Adipocyte (in vitro differentiated cells): Measurements from ENCODE around the gene CLEC20A.

Experiments used
- DNase-seq: peaks from one replicate; pipeline ENCODE4 v3.0.0-alpha.2; 2015; ENCODE audit warnings: low read depth
- H3K27me3 ChIP-seq: replicated peaks from 2 replicates; pipeline ENCODE4 v1.7.0; 2013; ENCODE audit warnings: mild to moderate bottlenecking, low read length, moderate library complexity; ENCODE audit not compliant: control insufficient read depth, insufficient read depth
- H3K36me3 ChIP-seq: 2 replicates; pipeline ENCODE4 v1.7.0; 2013; ENCODE audit warnings: low read length, mild to moderate bottlenecking, moderate library complexity; ENCODE audit not compliant: control insufficient read depth, insufficient read depth, severe bottlenecking
- H3K4me1 ChIP-seq: 2 replicates; pipeline ENCODE4 v1.7.0; 2013; ENCODE audit warnings: mild to moderate bottlenecking, low read length, moderate library complexity; ENCODE audit not compliant: control insufficient read depth, insufficient read depth
- H3K4me3 ChIP-seq: 2 replicates; pipeline ENCODE4 v1.7.0; 2013; ENCODE audit warnings: mild to moderate bottlenecking, low read length, moderate library complexity
- H3K9ac ChIP-seq: 2 replicates; pipeline ENCODE4 v1.7.0; 2013; ENCODE audit warnings: mild to moderate bottlenecking, low read length, moderate library complexity
- H3K9me3 ChIP-seq: 2 replicates; pipeline ENCODE4 v1.7.0; 2013; ENCODE audit warnings: mild to moderate bottlenecking, low read length, moderate library complexity; ENCODE audit not compliant: control insufficient read depth

CLEC20A gene

DNA sequence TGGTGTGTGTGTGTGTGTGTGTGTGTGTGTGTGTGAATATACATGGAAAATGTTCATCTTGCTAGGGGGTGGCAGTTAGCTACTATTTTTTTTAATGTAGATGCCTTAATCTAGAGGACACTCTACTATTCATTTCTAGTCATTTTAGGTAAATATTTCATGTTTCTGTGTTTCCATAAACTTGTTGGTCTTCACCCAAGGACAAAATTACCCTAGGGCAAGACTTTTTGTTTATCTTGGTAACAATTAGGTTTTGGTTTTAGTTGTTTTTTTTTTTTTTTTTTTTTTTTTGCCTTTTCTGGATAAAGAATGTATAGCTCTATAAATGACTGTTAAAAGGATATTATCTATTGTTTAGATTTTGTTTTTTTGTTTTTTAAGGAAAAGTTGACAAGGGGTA, 32.2 kb downstream of the CLEC20A start:
- Histone ChIP-seq H3K9me3 (no peaks in the 10 kb centered on the region), H3K36me3 (peaks cover 37% of the 10 kb centered on the region), H3K4me3 (no peak overlapping the region), H3K27me3 (no peaks in the 10 kb centered on the region), H3K4me1 (peaks cover 14% of the 10 kb centered on the region), H3K9ac (no peak overlapping the region)
- peak; percentile 54 for DNase-seq

DNA sequence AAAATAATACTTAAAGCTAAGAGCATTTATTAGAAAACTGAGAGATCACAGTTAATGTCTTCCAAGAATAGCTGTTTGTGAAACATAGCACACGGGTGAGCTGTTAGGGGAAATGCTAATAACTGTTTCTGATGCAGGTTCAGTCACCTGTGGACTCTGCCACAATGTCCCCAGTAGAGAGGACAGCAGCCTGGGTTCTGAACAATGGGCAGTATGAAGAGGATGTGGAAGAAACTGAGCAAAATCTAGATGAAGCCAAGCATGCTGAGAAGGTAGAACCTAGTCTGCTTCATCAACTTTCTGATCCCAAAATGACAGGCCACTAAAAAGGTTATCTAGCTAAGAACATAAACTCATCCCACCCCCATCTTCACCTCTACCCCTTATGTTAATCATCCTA, 32.6 kb downstream of the CLEC20A start:
- no peaks in the 10 kb centered on the region for H3K9me3 ChIP-seq
- DNase-seq: peak; percentile 2
- no peak overlapping the region for H3K9ac ChIP-seq
- peaks cover 14% of the 10 kb centered on the region for H3K4me1 ChIP-seq
- H3K4me3 ChIP-seq: no peak overlapping the region
- H3K36me3 ChIP-seq: peaks cover 33% of the 10 kb centered on the region
- H3K27me3 ChIP-seq: no peaks in the 10 kb centered on the region

DNA sequence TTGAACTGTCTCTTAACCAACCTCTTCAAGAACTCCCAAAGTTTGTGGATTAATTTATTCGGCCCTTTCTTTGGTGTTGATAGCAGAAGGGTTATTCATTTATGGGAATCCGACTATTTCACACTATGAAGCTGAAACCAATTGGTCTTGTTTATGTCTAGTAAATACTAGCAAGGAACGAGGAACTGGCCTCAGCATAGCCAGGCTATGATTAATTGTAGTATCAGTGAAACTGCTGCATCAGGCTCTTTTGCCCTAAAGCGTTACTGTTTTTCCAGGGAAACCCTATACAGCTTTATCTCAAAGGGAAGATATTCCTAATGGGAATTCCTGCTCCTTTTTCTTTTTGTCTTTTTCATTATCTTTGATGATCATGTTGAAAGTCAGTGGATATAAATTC, 35.1 kb downstream of the CLEC20A start:
- Histone ChIP-seq H3K9ac (no peak overlapping the region), H3K9me3 (no peaks in the 10 kb centered on the region), H3K4me3 (no peak overlapping the region), H3K27me3 (no peaks in the 10 kb centered on the region), H3K4me1 (peaks cover 14% of the 10 kb centered on the region), H3K36me3 (peaks cover 33% of the 10 kb centered on the region)
- DNase-seq: no peak

DNA sequence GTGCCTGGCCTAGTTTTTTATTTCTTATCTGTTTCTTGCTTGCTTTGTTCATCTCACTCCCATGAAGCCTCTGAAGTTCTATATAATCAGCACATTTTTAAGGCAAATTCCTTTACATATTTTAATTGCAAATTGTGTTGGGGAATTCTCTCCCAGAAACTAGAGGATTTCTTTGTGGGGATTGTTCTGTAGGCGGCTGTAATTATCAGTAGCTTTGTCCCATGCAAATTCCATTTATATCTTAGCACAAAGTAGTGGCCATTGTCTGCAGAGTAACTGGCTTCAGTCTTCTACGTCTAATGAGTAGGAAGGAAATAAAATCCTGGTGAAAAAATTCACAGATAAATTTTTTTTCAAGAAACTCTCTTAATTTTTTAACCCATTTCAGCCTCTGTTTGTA, 35.7 kb downstream of the CLEC20A start:
- no peak for DNase-seq
- Histone ChIP-seq H3K27me3 (no peaks in the 10 kb centered on the region), H3K9ac (no peak overlapping the region), H3K9me3 (no peaks in the 10 kb centered on the region), H3K4me1 (peaks cover 14% of the 10 kb centered on the region), H3K4me3 (no peak overlapping the region), H3K36me3 (peaks cover 32% of the 10 kb centered on the region)

DNA sequence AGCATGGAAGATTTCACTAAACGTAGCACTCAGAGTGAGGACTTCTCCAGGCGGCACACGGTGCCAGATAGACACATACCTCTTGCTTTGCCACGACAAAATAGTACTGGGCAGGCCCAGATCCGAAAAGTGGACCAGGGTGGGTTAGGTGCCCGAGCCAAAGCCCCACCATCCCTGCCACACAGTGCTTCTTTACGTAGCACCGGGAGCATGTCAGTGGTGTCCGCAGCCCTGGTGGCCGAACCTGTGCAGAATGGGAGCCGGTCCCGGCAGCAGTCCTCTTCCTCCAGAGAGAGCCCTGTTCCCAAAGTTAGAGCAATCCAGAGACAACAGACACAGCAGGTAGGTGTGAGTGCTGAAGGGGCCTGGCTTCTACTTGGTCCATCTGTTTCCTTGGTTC, 38.6 kb downstream of the CLEC20A start:
- Histone ChIP-seq H3K9ac (no peak overlapping the region), H3K36me3 (peaks cover 34% of the 10 kb centered on the region), H3K4me3 (no peak overlapping the region), H3K9me3 (no peaks in the 10 kb centered on the region), H3K27me3 (no peaks in the 10 kb centered on the region), H3K4me1 (no peaks in the 10 kb centered on the region)
- no peak for DNase-seq

DNA sequence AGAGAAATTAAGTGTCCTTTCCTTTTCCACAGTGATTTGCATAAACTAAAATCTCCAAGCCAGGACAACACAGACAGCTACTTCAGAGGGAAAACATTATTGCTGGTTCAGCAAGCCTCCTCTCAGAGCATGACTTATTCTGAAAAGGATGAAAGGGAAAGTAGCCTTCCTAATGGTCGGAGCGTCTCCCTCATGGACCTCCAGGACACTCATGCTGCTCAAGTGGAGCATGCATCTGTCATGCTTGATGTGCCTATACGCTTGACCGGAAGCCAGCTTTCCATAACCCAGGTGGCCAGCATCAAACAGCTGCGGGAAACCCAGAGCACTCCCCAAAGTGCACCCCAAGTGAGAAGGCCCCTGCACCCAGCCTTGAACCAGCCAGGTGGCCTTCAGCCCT, 39.1 kb downstream of the CLEC20A start:
- H3K27me3 ChIP-seq: no peaks in the 10 kb centered on the region
- H3K9me3 ChIP-seq: no peaks in the 10 kb centered on the region
- no peaks in the 10 kb centered on the region for H3K4me1 ChIP-seq
- H3K36me3 ChIP-seq: peaks cover 40% of the 10 kb centered on the region
- H3K9ac ChIP-seq: no peak overlapping the region
- H3K4me3 ChIP-seq: no peak overlapping the region
- DNase-seq: no peak

DNA sequence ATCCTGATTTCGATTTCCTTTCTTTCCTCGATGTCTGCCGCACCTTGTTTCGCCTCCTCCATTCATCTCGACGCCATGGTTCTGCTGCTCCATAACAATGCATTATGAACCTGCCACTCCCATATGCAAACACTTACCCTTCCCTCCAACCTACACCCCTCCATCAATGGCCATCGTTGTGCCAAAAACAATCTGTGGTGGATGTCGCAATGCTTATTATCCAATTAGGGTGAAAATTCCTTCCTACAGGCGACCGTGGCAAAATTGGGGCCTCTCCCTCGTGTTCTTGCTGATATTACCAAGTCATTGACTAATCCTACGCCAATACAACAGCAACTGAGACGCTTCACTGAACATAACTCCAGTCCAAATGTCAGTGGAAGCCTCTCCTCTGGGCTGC, 40.3 kb downstream of the CLEC20A start:
- H3K27me3 ChIP-seq: no peaks in the 10 kb centered on the region

DNA sequence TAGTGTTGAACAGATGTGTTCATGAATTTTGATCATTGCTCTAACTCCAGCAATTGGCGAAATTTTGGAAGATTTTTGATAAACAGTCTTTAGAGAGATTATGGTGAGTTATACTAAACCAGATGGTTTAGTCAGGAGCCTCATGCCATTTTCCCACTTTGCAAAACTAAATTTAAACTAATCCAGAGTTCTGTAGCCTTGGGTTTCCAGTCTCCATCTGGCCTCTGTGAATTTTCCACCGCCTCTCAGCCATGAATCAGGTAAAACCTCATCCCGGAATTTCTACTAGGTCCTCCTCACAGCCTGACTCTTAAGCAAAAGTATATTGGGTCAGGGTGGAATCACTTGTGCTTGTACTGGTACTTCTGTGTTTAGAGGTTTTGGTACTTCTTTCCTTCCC, 44.8 kb downstream of the CLEC20A start:
- Histone ChIP-seq H3K36me3 (peaks cover 37% of the 10 kb centered on the region), H3K9me3 (no peaks in the 10 kb centered on the region), H3K9ac (no peak overlapping the region), H3K4me3 (no peak overlapping the region), H3K27me3 (no peaks in the 10 kb centered on the region), H3K4me1 (peaks cover 10% of the 10 kb centered on the region)
- DNase-seq: no peak

More for the DNA sequence above, 40.3 kb downstream of the CLEC20A start:
- no peak for DNase-seq
- Histone ChIP-seq H3K36me3 (peaks cover 47% of the 10 kb centered on the region), H3K9me3 (no peaks in the 10 kb centered on the region), H3K9ac (no peak overlapping the region), H3K4me3 (no peak overlapping the region), H3K4me1 (peaks cover 4% of the 10 kb centered on the region)

DNA sequence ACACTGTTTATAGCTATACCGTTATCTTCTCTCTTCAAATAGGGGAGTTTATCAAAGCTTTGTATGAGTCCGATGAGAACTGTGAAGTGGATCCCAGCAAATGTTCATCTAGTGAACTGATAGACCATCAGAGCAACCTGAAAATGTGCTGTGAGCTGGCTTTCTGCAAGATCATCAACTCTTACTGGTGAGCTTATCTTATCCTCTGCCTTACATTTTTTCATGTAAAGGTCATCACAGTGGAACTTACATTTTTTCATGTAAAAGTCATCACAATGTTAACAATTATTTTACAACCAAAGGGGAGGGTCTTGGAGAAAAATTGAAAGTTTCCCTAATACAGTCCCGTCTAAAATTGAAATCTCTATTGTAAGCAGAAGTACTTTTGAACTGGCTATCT, 45.2 kb downstream of the CLEC20A start:
- H3K4me1 ChIP-seq: peaks cover 10% of the 10 kb centered on the region
- H3K9ac ChIP-seq: no peak overlapping the region
- H3K9me3 ChIP-seq: no peaks in the 10 kb centered on the region
- no peaks in the 10 kb centered on the region for H3K27me3 ChIP-seq
- no peak overlapping the region for H3K4me3 ChIP-seq
- peaks cover 37% of the 10 kb centered on the region for H3K36me3 ChIP-seq
- peak; percentile 32 for DNase-seq

DNA sequence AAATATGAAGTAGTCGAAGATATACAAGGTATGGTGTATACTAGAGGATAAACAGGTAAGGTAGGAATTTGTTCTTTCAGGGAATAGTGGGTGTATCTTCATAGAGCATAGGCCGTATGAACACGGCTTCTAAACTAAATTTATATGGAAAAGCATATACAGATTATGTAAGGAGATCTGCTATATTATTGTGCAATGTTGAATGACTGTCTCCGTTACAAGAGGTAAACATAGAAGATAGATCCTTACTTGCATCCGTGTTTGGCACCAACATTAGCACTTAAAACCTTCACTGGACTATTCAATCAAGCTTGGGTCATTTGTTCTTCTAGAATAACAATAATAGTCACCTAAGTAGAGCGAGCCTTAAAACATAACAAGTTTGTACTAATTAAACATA, 45.9 kb downstream of the CLEC20A start:
- H3K4me1 ChIP-seq: peaks cover 10% of the 10 kb centered on the region
- H3K27me3 ChIP-seq: no peaks in the 10 kb centered on the region
- H3K36me3 ChIP-seq: peaks cover 40% of the 10 kb centered on the region
- H3K4me3 ChIP-seq: no peak overlapping the region
- H3K9ac ChIP-seq: no peak overlapping the region
- DNase-seq: no peak
- H3K9me3 ChIP-seq: no peaks in the 10 kb centered on the region

DNA sequence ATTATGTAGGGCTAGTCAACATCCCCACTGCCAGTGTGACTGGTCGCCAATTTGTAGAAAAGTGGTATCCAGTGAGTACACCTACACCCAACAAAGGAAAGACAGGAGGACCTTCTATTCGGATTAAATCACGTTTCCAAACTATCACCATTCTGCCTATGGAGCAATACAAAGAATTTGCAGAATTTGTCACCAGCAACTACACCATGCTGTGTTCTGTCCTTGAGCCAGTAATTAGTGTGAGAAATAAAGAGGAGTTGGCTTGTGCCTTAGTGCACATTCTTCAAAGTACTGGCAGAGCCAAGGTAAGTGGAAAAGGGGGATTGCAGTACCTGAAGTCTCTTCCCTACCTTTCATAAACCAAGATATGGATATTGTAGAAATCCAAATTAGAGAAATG, 53.8 kb downstream of the CLEC20A start:
- Histone ChIP-seq H3K4me1 (no peaks in the 10 kb centered on the region), H3K36me3 (peaks cover 69% of the 10 kb centered on the region), H3K9me3 (no peaks in the 10 kb centered on the region), H3K9ac (no peak overlapping the region), H3K27me3 (no peaks in the 10 kb centered on the region), H3K4me3 (no peak overlapping the region)
- no peak for DNase-seq

DNA sequence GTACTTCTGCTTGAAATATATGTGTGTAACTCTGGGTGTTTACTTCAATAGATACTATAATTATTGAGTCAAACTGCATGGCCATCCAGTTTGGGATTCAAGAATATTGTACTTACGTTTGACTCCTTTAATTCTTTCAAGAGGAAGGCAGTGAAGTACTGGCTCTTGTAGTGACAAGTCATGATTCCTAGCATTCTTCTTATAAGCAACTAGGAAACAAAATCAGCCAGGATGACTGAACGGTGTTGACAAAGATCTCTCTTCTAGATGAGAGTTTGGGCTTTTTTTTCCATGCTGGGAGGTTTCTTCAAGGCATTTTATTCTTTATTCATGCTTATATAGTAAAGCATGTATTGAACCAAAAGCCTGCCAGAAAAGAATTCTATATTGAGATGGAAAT, 58.3 kb downstream of the CLEC20A start:
- H3K27me3 ChIP-seq: no peaks in the 10 kb centered on the region
- peak; percentile 34 for DNase-seq
- H3K36me3 ChIP-seq: peaks cover 33% of the 10 kb centered on the region

More for the DNA sequence above, 58.3 kb downstream of the CLEC20A start:
- H3K9ac ChIP-seq: no peak overlapping the region
- no peaks in the 10 kb centered on the region for H3K9me3 ChIP-seq
- H3K4me3 ChIP-seq: no peak overlapping the region
- H3K4me1 ChIP-seq: no peaks in the 10 kb centered on the region
